Kidney epithelial cell (primary cell): ENCODE data around the gene EDDM13. TPM values are rescaled to one million over a fixed set of nuclear protein-coding genes. Genes with fewer than 3 reads are reported as not detected.
"Not testable (repeated sequence)": the region's sequence is repeated elsewhere in the genome, so short reads cannot be mapped to it uniquely, and the experiment has no call there.

ENCODE experiments used
- DNase-seq: peaks from one replicate; pipeline ENCODE4 v3.0.0-alpha.2; 2010; ENCODE audit warnings: low read depth
- H3K27me3 ChIP-seq: 2 replicates; pipeline ENCODE4 v1.6.0; 2011; ENCODE audit warnings: low read length; ENCODE audit not compliant: control insufficient read depth, insufficient read depth
- H3K36me3 ChIP-seq: 2 replicates; pipeline ENCODE4 v1.5.1; 2011; ENCODE audit warnings: low read length; ENCODE audit not compliant: control insufficient read depth, insufficient read depth
- H3K4me3 ChIP-seq: 2 replicates; pipeline ENCODE4 v1.5.1; 2011; ENCODE audit warnings: low read depth, mild to moderate bottlenecking, control low read depth, low read length
- CTCF ChIP-seq: IDR thresholded peaks from 2 replicates; pipeline ENCODE4 v1.5.1; 2011; ENCODE audit warnings: mild to moderate bottlenecking, moderate library complexity, low read length, control low read depth, inconsistent platforms; ENCODE audit not compliant: insufficient read depth, poor library complexity, severe bottlenecking
- total RNA-seq: library from RNA; depleted of rRNA; stranded (reverse); fragments of >200 nt; gene quantifications from 2 replicates; pipeline ENCODE4 v1.2.3, GENCODE V29; 2015

EDDM13 gene
- total RNA-seq, 1 donor from 2014 or later: not detected

- DNase-seq: no peak
- TF ChIP-seq CTCF: no peak
- Histone ChIP-seq H3K4me3 (no peak overlapping the region), H3K36me3 (no peaks in the 10 kb centered on the region), H3K27me3 (no peaks in the 10 kb centered on the region)
These were observed 47.4 kb downstream of the EDDM13 start for GRCh38 chr19:56319991-56320390.

- Histone ChIP-seq H3K36me3 (no peaks in the 10 kb centered on the region), H3K4me3 (no peak overlapping the region), H3K27me3 (no peaks in the 10 kb centered on the region)
- TF ChIP-seq CTCF: no peak
- DNase-seq: no peak
These were observed 48.9 kb downstream of the EDDM13 start for GRCh38 chr19:56321254-56321988.

- TF ChIP-seq CTCF: no peak
- H3K27me3 ChIP-seq: no peaks in the 10 kb centered on the region
- no peaks in the 10 kb centered on the region for H3K36me3 ChIP-seq
- no peak for DNase-seq
- H3K4me3 ChIP-seq: no peak overlapping the region
These were observed 49.5 kb downstream of the EDDM13 start for GRCh38 chr19:56321989-56322440.

- DNase-seq: no peak
- H3K36me3 ChIP-seq: no peaks in the 10 kb centered on the region
- no peak overlapping the region for H3K4me3 ChIP-seq
- TF ChIP-seq CTCF: no peak
- H3K27me3 ChIP-seq: no peaks in the 10 kb centered on the region
These were observed 51.9 kb downstream of the EDDM13 start for GRCh38 chr19:56324436-56324835.

GRCh38 chr19:56332695-56333094, 60.1 kb downstream of the EDDM13 start:
- Histone ChIP-seq H3K36me3 (no peaks in the 10 kb centered on the region), H3K4me3 (no peak overlapping the region), H3K27me3 (no peaks in the 10 kb centered on the region)
- TF ChIP-seq CTCF: no peak
- DNase-seq: no peak

GRCh38 chr19:56333506-56333905, 61.0 kb downstream of the EDDM13 start:
- no peaks in the 10 kb centered on the region for H3K36me3 ChIP-seq
- no peak for DNase-seq

GRCh38 chr19:56335371-56335770, 62.8 kb downstream of the EDDM13 start:
- H3K36me3 ChIP-seq, H3K27me3 ChIP-seq, DNase-seq, H3K4me3 ChIP-seq: not testable (repeated sequence)

More at GRCh38 chr19:56333506-56333905, 61.0 kb downstream of the EDDM13 start:
- peak; percentile 72 for TF ChIP-seq CTCF
- no peak overlapping the region for H3K4me3 ChIP-seq
- no peaks in the 10 kb centered on the region for H3K27me3 ChIP-seq

- not testable (repeated sequence) for H3K27me3 ChIP-seq, H3K4me3 ChIP-seq, DNase-seq, H3K36me3 ChIP-seq
These were observed 64.5 kb downstream of the EDDM13 start for GRCh38 chr19:56337077-56337476.

- H3K36me3 ChIP-seq, H3K27me3 ChIP-seq, DNase-seq, H3K4me3 ChIP-seq: not testable (repeated sequence)
These were observed 66.5 kb downstream of the EDDM13 start for GRCh38 chr19:56339031-56339430.
